MV-4-11 (cell line): ENCODE results near the gene MT4.
A peak's percentile ranks its signal among the peaks of the same experiment; 100 is the strongest.

Experiments
- DNase-seq: peaks from one replicate; lab custom pipeline; 2025; lab: John Stamatoyannopoulos, UW

MT4 gene

GRCh38 chr16:56564793-56565477, at the start of gene MT4:
TSS of gene MT4 (plus strand) at chr16:56565073. CDS start at chr16:56565129, 56 bp downstream.
- DNase-seq: no peak

- no peak for DNase-seq
Observed at GRCh38 chr16:56515665-56516064, 49.2 kb upstream of the MT4 start.

DNA sequence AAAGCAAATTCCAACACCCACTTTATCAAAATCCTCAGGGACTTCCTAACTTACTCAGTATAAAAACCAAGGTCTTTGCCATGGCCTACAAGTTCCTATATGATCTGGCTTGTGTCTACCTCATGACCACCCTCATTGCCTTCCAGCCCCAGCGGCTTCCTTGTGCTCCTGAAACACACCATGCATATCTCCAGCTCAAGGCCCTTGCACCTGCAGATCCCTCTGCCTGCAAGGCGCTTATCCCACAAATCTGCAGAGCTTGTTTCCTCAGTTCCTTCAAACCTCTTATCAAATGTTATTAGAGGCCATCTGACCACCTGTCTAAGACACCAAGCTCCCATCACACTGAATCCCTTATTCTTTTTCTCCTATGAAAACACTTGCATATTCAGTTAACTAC, 47.7 kb upstream of the MT4 start:
- DNase-seq: no peak

- no peak for DNase-seq
Observed at GRCh38 chr16:56518425-56518824, 46.4 kb upstream of the MT4 start.

DNA sequence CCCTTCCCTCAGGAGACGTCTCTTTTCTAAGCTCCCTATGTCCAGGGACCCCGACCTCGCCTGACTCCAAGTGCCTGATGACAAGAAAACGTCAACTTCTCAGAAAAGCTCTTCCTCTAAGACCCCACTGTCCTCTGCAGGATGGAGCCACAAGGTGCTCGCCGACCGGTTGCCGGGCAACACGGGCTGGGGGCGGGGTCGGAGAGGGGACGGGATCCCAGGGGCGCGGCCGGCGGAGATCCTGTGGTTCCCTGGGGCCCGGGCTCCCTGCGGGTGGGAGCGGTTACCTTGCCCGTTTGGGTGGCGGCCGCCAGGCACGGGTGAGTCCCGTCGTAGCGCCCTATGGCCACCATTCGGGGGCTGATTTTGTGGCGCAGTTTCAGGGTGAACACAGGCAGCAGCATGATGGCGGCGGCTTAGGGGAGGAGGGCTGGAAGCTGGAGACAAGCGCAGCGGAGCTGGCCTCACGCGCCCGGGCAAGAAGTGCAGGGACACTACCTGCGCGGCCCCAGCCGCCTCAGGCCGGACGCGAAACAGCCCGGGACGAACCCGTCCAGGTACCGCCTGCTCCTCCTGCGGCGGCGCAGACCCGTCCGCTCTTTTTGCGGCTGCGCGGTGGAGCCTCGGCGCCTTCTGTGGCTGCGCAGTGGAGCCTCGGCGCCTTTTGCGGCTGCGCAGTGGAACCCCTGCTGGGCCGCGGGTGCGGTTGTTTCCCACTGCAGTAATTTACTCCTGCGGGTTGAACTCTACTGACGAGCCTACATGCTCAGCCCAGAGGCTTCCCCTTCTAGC, 45.2 kb upstream of the MT4 start, which contains the start of gene BBS2:
BBS2 (minus strand) TSS at position 566 of the 792 bp plus-strand sequence; CDS start at position 404, 162 bp downstream.
- peak; percentile 85 for DNase-seq

DNA sequence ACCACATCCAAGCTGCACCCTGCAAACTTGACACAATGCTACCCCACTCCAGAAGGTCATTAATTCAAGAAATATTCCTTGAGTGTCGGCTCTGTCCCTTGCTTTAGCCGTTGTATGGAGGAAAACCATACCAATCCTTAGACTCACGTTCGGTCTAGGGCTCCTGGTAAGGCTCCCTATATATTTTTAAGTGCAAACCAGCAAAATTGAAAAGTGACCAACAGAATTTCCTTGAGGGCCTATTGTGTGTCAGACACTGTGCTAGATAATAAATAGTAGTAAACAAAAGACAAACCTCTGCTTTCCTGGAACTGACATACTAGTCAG, 44.7 kb upstream of the MT4 start:
- DNase-seq: no peak

DNA sequence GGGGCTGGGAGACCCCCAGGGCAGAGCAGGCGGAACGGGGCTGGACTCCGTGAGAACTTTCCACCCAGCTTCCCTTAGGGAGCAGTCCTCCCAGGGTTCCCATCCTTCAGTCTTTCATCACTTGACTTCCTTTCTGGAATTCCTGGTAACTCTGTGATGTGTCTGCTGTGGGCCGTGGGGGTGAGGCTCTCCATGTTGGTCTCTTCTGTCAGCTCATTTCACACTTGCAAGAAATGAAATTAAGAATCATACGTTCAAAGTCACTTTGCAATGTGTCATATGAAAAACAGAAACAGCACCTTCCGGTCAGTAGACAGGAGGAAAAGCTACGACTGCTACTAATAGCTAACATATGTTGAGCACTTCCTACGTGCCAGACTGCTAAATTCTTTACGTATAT, 39.6 kb upstream of the MT4 start:
- no peak for DNase-seq

GRCh38 chr16:56530872-56531271, 34.0 kb upstream of the MT4 start:
- DNase-seq: no peak

DNA sequence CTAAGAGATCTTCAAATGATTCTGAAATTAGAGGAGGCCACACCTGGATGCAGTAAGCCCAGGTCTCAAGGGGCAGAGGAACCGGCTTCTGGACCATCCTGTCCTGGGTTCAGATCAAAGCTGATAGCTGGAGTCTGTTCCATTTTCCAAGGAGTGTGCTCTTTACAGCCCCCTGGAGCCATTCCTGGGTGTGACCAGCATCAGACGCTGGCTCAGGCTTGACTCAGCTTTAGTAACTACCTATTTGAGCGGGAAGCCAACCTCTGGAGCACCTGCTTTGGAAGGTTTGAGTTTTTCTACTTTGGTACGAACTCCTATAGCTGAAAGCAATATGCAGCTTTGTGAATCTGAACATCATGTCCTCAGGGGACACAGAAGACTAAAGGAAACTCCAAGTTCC, 32.2 kb upstream of the MT4 start:
- no peak for DNase-seq

DNA sequence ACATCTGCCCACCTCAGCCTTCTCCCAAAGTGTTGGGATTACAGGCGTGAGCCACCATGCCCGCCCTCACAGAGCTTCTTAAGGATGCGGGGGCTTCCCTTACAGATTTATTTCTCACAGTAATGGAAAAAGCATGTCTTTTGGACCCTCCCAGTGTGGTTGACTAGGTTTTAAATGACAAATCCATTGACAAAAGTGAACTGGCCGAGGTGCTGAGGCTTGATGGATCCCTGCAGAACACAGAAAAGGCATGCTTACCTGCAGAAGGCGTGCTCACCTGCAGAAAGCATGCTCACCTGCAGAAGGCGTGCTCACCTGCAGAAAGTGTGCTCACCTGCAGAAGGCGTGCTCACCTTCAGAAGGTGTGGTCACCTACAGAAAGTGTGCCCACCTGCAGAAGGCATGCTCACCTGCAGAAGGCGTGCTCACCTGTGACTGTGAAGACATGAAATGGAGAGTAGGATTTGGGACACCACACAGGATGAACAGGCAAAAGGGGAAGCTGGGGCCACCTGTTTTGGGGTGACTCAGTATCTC, 30.0 kb upstream of the MT4 start:
- DNase-seq: no peak

- no peak for DNase-seq
Observed at GRCh38 chr16:56538331-56538730, 26.5 kb upstream of the MT4 start.

- DNase-seq: no peak
Observed at GRCh38 chr16:56539656-56540055, 25.2 kb upstream of the MT4 start.

DNA sequence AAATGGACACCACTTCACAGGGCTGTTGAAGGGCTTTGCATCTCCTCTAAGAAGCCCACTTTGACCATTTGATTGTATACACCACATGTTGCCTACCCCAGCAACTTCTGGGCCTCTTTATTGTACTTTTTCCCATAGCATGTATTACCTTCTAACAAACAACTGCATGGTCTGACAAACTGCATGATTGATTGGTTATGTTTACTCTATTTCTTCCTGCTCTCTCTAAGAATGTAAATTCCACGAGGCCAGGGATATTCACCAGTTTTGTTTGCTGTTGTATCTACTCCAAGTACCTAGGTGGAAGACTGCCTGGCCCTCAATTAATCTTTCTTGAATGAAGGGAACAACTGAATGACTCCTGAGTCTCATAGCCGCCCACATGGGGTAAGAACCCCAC, 22.8 kb upstream of the MT4 start:
- no peak for DNase-seq

DNA sequence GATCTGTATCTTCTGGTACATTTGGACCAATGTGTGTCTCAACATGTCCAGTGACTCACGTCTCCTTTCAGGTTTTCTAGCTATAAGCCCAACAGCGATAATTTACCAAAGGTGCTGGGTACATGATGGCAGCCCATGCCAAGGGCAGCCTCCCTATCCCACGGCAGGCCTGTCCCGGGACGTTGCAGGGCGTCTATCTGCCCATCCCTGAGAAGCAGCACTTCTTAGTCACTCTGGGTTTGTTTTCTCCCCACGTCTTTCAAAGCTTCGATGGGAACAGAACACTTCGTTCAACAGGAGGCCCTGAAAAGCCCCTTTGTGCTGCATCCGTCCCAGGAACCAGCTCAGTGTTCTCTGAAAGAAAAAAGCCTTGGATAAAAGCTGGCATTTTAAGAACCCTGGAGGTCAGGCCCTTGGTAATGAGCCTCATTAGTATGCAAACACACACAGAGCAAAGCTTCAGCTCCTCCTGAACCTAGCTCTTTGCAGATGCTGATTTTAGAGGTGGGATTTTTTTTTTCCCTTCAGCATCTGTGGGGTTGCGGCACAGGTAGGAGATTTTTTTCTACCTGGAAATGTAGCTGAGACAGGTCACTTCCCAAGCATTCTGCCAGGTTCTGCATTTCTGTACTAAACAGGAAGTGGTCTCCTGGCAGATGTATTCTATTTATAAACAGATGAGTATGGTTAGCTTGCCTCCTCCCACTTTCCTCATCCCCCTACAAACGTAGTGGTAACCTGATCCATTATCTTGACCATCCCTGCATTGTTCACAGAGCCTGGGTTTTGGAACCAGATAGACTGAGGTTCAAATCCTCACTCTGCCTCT, 17.5 kb upstream of the MT4 start:
- DNase-seq: peak; percentile 30

GRCh38 chr16:56547949-56548567, 16.8 kb upstream of the MT4 start:
- DNase-seq: no peak

- no peak for DNase-seq
Observed at GRCh38 chr16:56549161-56549560, 15.7 kb upstream of the MT4 start.

DNA sequence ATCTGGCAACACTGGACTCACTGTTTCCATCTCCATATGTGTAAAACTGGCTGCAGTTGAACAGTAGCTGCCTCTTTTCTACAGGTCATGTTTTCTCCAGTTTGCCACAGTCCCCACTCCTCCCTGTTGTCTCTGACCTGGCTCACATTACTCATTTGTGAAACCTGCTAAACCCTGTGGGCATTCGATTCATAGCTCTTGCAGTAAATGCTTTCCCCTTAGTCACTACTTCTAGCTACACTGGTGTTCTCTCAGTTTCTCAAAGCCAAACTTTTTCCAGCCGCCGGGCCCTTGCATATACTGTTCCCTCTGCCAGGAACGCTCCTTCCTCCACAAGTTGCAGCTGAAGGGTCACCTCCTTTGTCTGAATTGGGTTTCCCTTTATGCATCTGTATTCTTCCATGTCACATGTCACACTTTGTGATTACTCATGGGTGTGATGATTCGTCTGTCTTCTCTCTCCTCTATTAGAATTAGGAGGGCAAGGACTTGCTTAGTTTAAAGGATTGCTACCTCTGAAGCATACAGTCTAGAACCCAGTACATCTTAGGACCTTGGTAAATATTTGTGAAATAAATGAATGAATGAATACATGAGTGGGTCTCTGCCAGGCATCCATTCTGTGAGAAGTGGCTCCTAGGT, 15.0 kb upstream of the MT4 start:
- no peak for DNase-seq

GRCh38 chr16:56551796-56552738, 12.8 kb upstream of the MT4 start:
- DNase-seq: peak; percentile 79

DNA sequence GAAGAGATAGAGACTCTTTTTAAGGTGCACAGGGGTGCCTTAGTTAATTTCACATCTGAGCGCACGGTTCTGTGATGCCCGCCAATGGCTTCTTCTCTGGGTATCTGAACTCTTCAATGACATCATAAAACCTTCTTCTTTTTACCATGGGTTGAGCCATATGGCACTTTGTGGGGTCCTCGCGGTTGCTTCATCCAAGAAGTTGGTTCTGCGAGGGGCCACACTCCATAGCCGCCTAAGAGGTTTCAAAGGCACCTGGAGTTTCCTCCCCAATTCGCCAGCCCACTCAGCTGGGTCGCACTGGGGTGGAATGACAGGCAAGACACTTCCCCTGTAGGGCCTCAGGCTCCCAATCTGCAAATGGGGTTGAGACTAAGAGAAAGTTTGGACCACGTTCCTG, 10.4 kb upstream of the MT4 start:
- no peak for DNase-seq

DNA sequence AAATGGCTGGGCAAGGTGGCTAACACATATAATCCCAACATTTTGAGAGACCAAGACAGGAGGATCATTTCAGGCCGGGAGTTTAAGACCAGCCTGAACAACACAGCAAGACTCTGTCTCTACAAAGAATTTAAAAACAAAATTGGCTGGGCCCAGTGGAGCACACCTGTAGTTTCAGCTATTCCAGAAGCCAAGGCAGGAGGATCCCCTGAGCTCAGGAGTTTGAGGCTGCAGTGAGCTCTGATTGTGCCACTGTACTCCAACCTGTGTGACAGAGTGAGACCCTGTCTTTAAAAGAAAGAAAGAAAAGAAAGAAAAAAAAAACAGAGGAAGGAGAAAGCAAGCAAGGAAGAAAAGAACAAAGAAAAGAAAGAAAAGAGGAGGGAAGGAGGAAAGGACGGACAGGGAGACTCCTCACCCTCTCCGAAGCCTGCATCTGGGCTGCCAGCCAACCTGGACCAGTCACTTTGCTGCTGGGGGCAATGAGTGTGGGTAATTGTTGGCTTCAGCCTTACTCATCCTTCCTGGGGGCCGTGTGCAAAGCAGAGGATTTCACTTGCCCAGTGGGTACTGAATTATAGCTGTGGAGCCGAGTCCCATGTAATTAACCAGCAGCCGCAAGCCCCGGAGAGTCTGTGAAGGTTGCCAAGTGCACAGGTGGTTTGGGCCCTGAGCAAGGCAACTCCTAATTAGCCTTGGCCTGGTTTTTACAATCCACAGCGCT, 6.7 kb upstream of the MT4 start:
- DNase-seq: no peak
